Measurements from ENCODE around the gene SPAG6. TPM values are rescaled to one million over a fixed set of nuclear protein-coding genes. Genes with fewer than 3 reads are reported as not detected.

Gene SPAG6
- total and polyA plus RNA-seq, 2 experiments from 2014 or later: 0.21 TPM; not detected in 1

DNA sequence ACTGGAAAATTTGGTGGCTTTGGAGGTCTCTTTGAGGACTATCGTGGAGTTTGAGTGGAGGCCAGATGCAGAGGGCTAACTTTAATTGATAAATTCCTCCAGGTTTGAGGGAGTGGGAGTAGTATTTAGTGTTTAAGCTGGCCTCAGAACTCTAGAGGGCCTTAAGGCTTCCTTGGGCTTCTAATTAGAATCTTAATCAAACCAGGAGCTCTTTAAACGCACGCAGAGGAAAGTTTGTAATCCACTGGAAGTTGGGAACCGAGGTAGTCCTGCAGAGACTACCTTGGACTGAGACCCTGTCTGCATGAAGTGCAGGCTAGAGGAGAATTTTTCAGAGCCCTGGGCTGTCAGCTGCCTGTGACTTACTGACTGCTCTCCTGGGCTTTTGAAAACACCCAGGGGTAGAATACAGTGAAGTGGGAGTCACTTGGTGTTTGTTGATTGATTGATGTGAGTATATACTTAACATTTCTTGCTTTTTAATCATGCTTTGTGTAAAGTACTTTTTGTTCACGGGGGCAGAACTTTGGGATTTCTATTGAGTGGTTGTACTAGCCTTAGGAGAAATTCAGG lies 5.9 kb downstream of the SPAG6 start (continued):
- TF ChIP-seq, protein P1, sequence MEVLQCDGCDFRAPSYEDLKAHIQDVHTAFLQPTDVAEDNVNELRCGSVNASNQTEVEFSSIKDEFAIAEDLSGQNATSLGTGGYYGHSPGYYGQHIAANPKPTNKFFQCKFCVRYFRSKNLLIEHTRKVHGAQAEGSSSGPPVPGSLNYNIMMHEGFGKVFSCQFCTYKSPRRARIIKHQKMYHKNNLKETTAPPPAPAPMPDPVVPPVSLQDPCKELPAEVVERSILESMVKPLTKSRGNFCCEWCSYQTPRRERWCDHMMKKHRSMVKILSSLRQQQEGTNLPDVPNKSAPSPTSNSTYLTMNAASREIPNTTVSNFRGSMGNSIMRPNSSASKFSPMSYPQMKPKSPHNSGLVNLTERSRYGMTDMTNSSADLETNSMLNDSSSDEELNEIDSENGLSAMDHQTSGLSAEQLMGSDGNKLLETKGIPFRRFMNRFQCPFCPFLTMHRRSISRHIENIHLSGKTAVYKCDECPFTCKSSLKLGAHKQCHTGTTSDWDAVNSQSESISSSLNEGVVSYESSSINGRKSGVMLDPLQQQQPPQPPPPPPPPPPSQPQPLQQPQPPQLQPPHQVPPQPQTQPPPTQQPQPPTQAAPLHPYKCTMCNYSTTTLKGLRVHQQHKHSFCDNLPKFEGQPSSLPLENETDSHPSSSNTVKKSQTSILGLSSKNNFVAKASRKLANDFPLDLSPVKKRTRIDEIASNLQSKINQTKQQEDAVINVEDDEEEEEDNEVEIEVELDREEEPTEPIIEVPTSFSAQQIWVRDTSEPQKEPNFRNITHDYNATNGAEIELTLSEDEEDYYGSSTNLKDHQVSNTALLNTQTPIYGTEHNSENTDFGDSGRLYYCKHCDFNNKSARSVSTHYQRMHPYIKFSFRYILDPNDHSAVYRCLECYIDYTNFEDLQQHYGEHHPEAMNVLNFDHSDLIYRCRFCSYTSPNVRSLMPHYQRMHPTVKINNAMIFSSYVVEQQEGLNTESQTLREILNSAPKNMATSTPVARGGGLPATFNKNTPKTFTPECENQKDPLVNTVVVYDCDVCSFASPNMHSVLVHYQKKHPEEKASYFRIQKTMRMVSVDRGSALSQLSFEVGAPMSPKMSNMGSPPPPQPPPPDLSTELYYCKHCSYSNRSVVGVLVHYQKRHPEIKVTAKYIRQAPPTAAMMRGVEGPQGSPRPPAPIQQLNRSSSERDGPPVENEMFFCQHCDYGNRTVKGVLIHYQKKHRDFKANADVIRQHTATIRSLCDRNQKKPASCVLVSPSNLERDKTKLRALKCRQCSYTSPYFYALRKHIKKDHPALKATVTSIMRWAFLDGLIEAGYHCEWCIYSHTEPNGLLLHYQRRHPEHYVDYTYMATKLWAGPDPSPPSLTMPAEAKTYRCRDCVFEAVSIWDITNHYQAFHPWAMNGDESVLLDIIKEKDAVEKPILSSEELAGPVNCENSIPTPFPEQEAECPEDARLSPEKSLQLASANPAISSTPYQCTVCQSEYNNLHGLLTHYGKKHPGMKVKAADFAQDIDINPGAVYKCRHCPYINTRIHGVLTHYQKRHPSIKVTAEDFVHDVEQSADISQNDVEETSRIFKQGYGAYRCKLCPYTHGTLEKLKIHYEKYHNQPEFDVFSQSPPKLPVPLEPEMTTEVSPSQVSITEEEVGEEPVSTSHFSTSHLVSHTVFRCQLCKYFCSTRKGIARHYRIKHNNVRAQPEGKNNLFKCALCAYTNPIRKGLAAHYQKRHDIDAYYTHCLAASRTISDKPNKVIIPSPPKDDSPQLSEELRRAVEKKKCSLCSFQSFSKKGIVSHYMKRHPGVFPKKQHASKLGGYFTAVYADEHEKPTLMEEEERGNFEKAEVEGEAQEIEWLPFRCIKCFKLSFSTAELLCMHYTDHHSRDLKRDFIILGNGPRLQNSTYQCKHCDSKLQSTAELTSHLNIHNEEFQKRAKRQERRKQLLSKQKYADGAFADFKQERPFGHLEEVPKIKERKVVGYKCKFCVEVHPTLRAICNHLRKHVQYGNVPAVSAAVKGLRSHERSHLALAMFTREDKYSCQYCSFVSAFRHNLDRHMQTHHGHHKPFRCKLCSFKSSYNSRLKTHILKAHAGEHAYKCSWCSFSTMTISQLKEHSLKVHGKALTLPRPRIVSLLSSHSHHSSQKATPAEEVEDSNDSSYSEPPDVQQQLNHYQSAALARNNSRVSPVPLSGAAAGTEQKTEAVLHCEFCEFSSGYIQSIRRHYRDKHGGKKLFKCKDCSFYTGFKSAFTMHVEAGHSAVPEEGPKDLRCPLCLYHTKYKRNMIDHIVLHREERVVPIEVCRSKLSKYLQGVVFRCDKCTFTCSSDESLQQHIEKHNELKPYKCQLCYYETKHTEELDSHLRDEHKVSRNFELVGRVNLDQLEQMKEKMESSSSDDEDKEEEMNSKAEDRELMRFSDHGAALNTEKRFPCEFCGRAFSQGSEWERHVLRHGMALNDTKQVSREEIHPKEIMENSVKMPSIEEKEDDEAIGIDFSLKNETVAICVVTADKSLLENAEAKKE (CRISPR knock-in tag; IDR thresholded peaks at IDR 0.05): no peak
- TF ChIP-seq EZH2phosphoT487 (IDR thresholded peaks at IDR 0.05; ENCODE audit: unreplicated experiment) (no peak), NANOG (IDR thresholded peaks at IDR 0.05; ENCODE audit: borderline replicate concordance) (no peak)

DNA sequence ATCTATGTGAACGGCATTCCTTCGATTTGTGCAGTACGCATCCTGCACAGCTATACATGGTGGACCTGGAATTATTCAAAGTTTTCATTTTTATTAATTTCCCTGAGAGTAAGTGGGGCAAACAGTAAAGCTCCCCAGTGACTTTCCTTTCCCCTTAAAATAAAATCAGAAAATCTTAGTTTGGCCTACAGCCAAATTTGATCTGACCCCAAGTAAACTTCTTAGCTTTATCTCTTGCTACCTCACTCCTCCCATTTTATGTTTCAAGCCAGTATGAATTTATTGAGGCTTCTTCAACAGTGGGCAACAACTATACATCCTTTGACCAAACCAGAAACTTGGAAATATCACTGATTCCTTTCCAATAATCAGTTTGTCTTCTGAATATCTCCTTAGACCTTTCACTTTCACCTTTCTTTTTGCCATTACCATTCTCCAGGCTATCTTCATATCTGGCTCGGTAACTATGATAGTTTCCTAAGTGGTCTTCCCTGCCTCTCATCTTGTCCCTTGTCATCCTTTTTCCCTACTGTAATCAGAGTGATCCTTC lies 11.1 kb downstream of the SPAG6 start:
- Histone ChIP-seq H3K9me2 (ENCODE audit: insufficient read depth) (no peaks in the 10 kb centered on the region), H4K20me1 (replicated peaks; ENCODE audit: insufficient read depth) (no peaks in the 10 kb centered on the region; the same call in 1 of the 2 replicates), H3K27me3 (ENCODE audit: insufficient read depth) (no peaks in the 10 kb centered on the region), H3F3A (replicated peaks; ENCODE audit: low read depth) (no peaks in the 10 kb centered on the region), H3K4me3 (no peak overlapping the region), H3K27ac (ENCODE audit: low read depth) (no peak overlapping the region), H3K4me1 (ENCODE audit: insufficient read depth) (no peaks in the 10 kb centered on the region), H3K4me2 (no peak overlapping the region), H3K79me2 (replicated peaks; ENCODE audit: insufficient read depth) (no peaks in the 10 kb centered on the region), H2AFZ (0 out of 2 replicates have a peak overlapping the region, but pooled peaks have one; percentile 38), H3K36me3 (ENCODE audit: insufficient read depth) (no peaks in the 10 kb centered on the region)
- H3K4me3 Mint-ChIP-seq: no peak overlapping the region
- no peak overlapping the region for H3K27ac Mint-ChIP-seq
- no peak for DNase-seq (ENCODE audit: low spot score)
- TF ChIP-seq NANOG (IDR thresholded peaks at IDR 0.05; ENCODE audit: borderline replicate concordance): no peak
- no peak for TF ChIP-seq ZNF114 (CRISPR knock-in tag; IDR thresholded peaks at IDR 0.05)
- TF ChIP-seq CTCF (conservative IDR thresholded peaks at IDR 0.05; ENCODE audit: low read depth in 2 of 2): no peak
- no peak for TF ChIP-seq STAT1 (IDR thresholded peaks at IDR 0.05; ENCODE audit: unreplicated experiment)
- no peak for TF ChIP-seq POLR2AphosphoS5 (IDR thresholded peaks at IDR 0.05; ENCODE audit: low read depth)
- TF ChIP-seq REST (IDR thresholded peaks at IDR 0.05; ENCODE audit: unreplicated experiment): no peak
- TF ChIP-seq ZNF331 (CRISPR knock-in tag; IDR thresholded peaks at IDR 0.05; ENCODE audit: low read depth): no peak
- TF ChIP-seq EZH2phosphoT487 (IDR thresholded peaks at IDR 0.05; ENCODE audit: unreplicated experiment): no peak
- no peak for TF ChIP-seq JUNB (IDR thresholded peaks at IDR 0.05; ENCODE audit: unreplicated experiment)
- H3K9me3 Mint-ChIP-seq: no peaks in the 10 kb centered on the region
- peaks cover 3% of the 10 kb centered on the region; the same call in 1 of the 3 replicates for H3K4me1 Mint-ChIP-seq
- no peak for ATAC-seq
- no peaks in the 10 kb centered on the region for H3K36me3 Mint-ChIP-seq (ENCODE audit: low read depth)
- peaks cover 1% of the 10 kb centered on the region for H3K27me3 Mint-ChIP-seq (ENCODE audit: insufficient read depth, low read depth, poor library complexity)
